Uterus (tissue), 4 donors: ENCODE measurements around the gene KCNJ10. TPM values are rescaled to one million over a fixed set of nuclear protein-coding genes. Genes with fewer than 3 reads are reported as not detected.

Experiments used
- DNase-seq, 2 donors: peaks; one replicate each; pipeline ENCODE4 v3.0.0-alpha.2; 2019 to 2020
- H3K27ac ChIP-seq, 2 donors: fragments of 200-600 bp; sonication (generic); 1 replicate in 1 of 2; 2 replicates in 1 of 2; pipeline ENCODE4 v1.5.1; 2016 to 2018
- H3K27me3 ChIP-seq, 2 donors: fragments of 200-600 bp; sonication (generic); one replicate each; pipeline ENCODE4 v1.5.1; 2018 to 2019; ENCODE audit warnings: control low read depth in 1 of 2
- H3K36me3 ChIP-seq, 2 donors: fragments of 200-600 bp; sonication (generic); one replicate each; pipeline ENCODE4 v1.5.1; 2019; ENCODE audit warnings: control low read depth in 1 of 2
- H3K4me1 ChIP-seq, 2 donors: fragments of 200-600 bp; sonication (generic); one replicate each; pipeline ENCODE4 v1.5.1; 2018 to 2019; ENCODE audit warnings: control low read depth in 1 of 2
- H3K4me3 ChIP-seq, 2 donors: fragments of 200-600 bp; sonication (generic); 1 replicate in 1 of 2; 2 replicates in 1 of 2; pipeline ENCODE4 v1.5.1; 2018 to 2019; ENCODE audit warnings: mild to moderate bottlenecking in 1 of 2
- H3K9me3 ChIP-seq, 2 donors: fragments of 200-600 bp; sonication (generic); one replicate each; pipeline ENCODE4 v1.5.1; 2019; ENCODE audit warnings: control low read depth in 1 of 2
- CTCF ChIP-seq, 4 experiments: fragments of 200-600 bp in 2 of 4; fragments of 450-650 bp in 2 of 4; sonication (generic) in 2 of 4; IDR thresholded peaks; one replicate each; pipeline ENCODE4 v1.5.1; 2016 to 2019; ENCODE audit warnings: antibody characterized with exemption in 4 of 4, mild to moderate bottlenecking in 2 of 4, moderate library complexity in 1 of 4
- POLR2A ChIP-seq, 2 donors: fragments of 450-650 bp; IDR thresholded peaks; one replicate each; pipeline ENCODE4 v1.6.1; 2016; ENCODE audit warnings: antibody characterized with exemption in 2 of 2, mild to moderate bottlenecking in 1 of 2, moderate library complexity in 1 of 2
- intact Hi-C: fragments of 100-400 bp; cut with DNase I; formaldehyde crosslinking; loops from one replicate; pipeline ENCODE4 v1.15.1; 2023; ENCODE audit warnings: low total_unique reads
- total RNA-seq, 4 donors: library from RNA; depleted of rRNA in 3 of 4; stranded (reverse); fragments of >200 nt in 3 of 4; gene quantifications; one replicate each; pipeline versions ENCODE4 v1.1.0 to v1.2.4, GENCODE V29; 2014 to 2023
- donor health status: DM: yes; HTN: yes; CAD: no.

The KCNJ10 gene
- total RNA-seq, 4 donors from 2014 or later, result 0.58 TPM; not detected in 3

- H3K4me3 ChIP-seq, result no peak overlapping the region
- H3K9me3 ChIP-seq, result no peaks in the 10 kb centered on the region
- DNase-seq, result peak in 1 of 2 donors; percentile 45
- peak overlapping the region in 1 of 2 donors; percentile 24 for H3K27ac ChIP-seq
- no peaks in the 10 kb centered on the region for H3K36me3 ChIP-seq
- H3K27me3 ChIP-seq, result no peaks in the 10 kb centered on the region
- H3K4me1 ChIP-seq, result no peaks in the 10 kb centered on the region
- TF ChIP-seq CTCF (IDR thresholded peaks at IDR 0.05) (no peak), POLR2A (IDR thresholded peaks at IDR 0.05) (no peak)
- intact Hi-C loops, result no loop called here
These were observed 109.1 kb downstream of the KCNJ10 start for GRCh38 chr1:159960721-159961381.

GRCh38 chr1:159959451-159959850 lies 110.5 kb downstream of the KCNJ10 start:
- DNase-seq, result no peak
- Histone ChIP-seq H3K4me1 (no peaks in the 10 kb centered on the region), H3K36me3 (no peaks in the 10 kb centered on the region), H3K4me3 (no peak overlapping the region), H3K27ac (no peak overlapping the region), H3K9me3 (no peaks in the 10 kb centered on the region), H3K27me3 (no peaks in the 10 kb centered on the region)
- intact Hi-C loops, result no loop called here
- TF ChIP-seq CTCF (IDR thresholded peaks at IDR 0.05) (no peak), POLR2A (IDR thresholded peaks at IDR 0.05) (no peak)

- DNase-seq, result no peak
- Histone ChIP-seq H3K27me3 (no peaks in the 10 kb centered on the region), H3K4me3 (no peak overlapping the region), H3K4me1 (no peaks in the 10 kb centered on the region), H3K36me3 (no peaks in the 10 kb centered on the region), H3K9me3 (no peaks in the 10 kb centered on the region), H3K27ac (no peak overlapping the region)
- intact Hi-C loops, result no loop called here
- TF ChIP-seq POLR2A (IDR thresholded peaks at IDR 0.05) (no peak), CTCF (IDR thresholded peaks at IDR 0.05) (no peak)
These were observed 111.1 kb downstream of the KCNJ10 start for GRCh38 chr1:159958719-159959380.

- no peak for DNase-seq
- Histone ChIP-seq H3K4me3 (no peak overlapping the region), H3K27me3 (no peaks in the 10 kb centered on the region), H3K9me3 (no peaks in the 10 kb centered on the region), H3K4me1 (no peaks in the 10 kb centered on the region), H3K36me3 (no peaks in the 10 kb centered on the region), H3K27ac (no peak overlapping the region)
- intact Hi-C loops, result no loop called here
- TF ChIP-seq CTCF (IDR thresholded peaks at IDR 0.05), result no peak
- TF ChIP-seq POLR2A (IDR thresholded peaks at IDR 0.05), result no peak
These were observed 112.1 kb downstream of the KCNJ10 start for GRCh38 chr1:159957824-159958268.

- Histone ChIP-seq H3K9me3 (no peaks in the 10 kb centered on the region), H3K4me3 (no peak overlapping the region), H3K36me3 (no peaks in the 10 kb centered on the region), H3K4me1 (no peaks in the 10 kb centered on the region), H3K27me3 (no peaks in the 10 kb centered on the region), H3K27ac (no peak overlapping the region)
- no peak for DNase-seq
- intact Hi-C loops, result no loop called here
- TF ChIP-seq CTCF (IDR thresholded peaks at IDR 0.05), result no peak
- TF ChIP-seq POLR2A (IDR thresholded peaks at IDR 0.05), result no peak
These were observed 114.5 kb downstream of the KCNJ10 start for GRCh38 chr1:159955456-159955855.
